ENCODE data around the gene TAF11L10. TPM values are rescaled to one million over a fixed set of nuclear protein-coding genes. Genes with fewer than 3 reads are reported as not detected.
"Not testable (repeated sequence)": the region's sequence is repeated elsewhere in the genome, so short reads cannot be mapped to it uniquely, and the experiment has no call there.

TAF11L10 gene
- not detected for polyA plus RNA-seq (ENCODE audit: insufficient read length)

GRCh38 chr5:17597728-17598127 is at the start of gene TAF11L10:
Gene TAF11L10, minus strand, starts transcription at chr5:17597828.
- DNase-seq (ENCODE audit: low read depth): not testable (repeated sequence)

- no peak for DNase-seq (ENCODE audit: low read depth)
Measured at GRCh38 chr5:17634160-17634559, 36.5 kb upstream of the TAF11L10 start, which contains the start of gene TAF11L14. Gene TAF11L14, plus strand, starts transcription at chr5:17634460.

GRCh38 chr5:17631788-17632187 is 34.2 kb upstream of the TAF11L10 start, which contains the start of gene TAF11L13:
Gene TAF11L13, plus strand, starts transcription at chr5:17632088.
- DNase-seq (ENCODE audit: low read depth): not testable (repeated sequence)

DNA sequence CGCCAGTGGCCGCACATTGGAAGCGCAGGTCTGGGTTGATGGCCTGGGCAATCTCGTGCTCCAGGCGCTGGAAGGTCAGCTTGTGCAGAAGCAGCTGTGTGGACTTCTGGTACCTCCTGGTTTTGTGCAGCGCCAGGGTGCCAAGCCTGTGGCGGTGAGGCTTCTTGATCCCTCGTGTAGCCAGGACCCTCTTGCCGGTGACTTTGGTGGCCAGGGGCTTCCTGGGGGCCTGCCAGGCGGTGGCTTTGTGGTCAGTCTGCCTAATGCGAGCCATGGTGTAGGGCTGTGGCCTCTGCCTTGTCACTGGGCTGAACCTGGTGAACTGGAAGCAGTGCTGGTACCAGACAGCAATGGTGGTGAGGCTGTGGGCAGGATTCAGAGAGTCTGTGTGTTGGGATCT is 28.1 kb upstream of the TAF11L10 start:
- no peak for DNase-seq (ENCODE audit: low read depth)

GRCh38 chr5:17620627-17621026 is 23.0 kb upstream of the TAF11L10 start:
- no peak for DNase-seq (ENCODE audit: low read depth)

- no peak for DNase-seq (ENCODE audit: low read depth)
Measured at GRCh38 chr5:17619354-17619753, 21.7 kb upstream of the TAF11L10 start.

GRCh38 chr5:17614872-17615605 is 17.4 kb upstream of the TAF11L10 start:
- no peak for DNase-seq (ENCODE audit: low read depth)

GRCh38 chr5:17610092-17610491 is 12.5 kb upstream of the TAF11L10 start, which contains the start of gene TAF11L12:
Gene TAF11L12, plus strand, starts transcription at chr5:17610392.
- not testable (repeated sequence) for DNase-seq (ENCODE audit: low read depth)

GRCh38 chr5:17607461-17607860 is 9.8 kb upstream of the TAF11L10 start:
- not testable (repeated sequence) for DNase-seq (ENCODE audit: low read depth)

DNA sequence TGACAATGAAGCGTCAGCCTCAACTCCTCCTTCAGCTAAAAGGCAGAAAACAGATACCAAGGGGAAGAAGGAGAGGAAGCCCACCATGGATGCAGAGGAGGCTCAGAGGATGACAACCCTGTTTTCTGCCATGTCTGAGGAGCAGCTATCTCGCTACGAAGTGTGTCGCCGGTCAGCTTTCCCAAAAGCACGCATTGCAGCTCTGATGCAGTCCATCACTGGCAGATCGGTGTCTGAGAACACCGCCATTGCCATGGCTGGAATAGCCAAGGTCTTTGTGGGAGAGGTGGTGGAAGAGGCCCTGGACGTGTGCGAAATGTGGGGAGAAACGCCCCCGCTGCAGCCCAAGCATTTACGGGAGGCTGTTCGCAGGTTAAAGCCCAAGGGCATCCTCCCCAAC is 7.3 kb upstream of the TAF11L10 start:
- no peak for DNase-seq (ENCODE audit: low read depth)

DNA sequence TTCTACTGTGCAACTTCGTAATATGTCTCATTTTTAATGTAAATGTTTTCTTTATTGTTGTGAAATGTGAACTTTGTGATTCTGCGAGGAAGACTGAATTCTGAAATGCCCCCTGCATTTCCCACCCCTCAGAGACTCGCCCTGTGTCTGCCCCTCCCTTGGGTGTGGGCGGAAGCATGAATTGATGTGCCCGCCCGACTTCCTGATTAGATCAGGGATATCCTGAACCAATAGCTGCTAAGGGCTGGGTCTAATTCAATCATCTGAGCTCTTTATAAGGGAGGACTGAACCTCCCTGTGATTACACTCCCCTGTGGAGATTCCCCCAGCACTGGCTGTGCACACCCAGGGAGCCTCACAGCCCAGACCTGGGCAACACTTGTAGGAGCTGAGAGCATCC is 6.3 kb upstream of the TAF11L10 start, which contains the start of gene TAF11L11:
TSS of gene TAF11L11 (plus strand) at position 304 of the 400 bp plus-strand sequence.
- not testable (repeated sequence) for DNase-seq (ENCODE audit: low read depth)

- DNase-seq (ENCODE audit: low read depth): not testable (repeated sequence)
Measured at GRCh38 chr5:17594255-17594654, 3.4 kb downstream of the TAF11L10 start, which contains the start of gene TAF11L9. Gene TAF11L9, minus strand, starts transcription at chr5:17594394.

GRCh38 chr5:17590860-17591259 is 6.8 kb downstream of the TAF11L10 start, which contains the start of gene TAF11L8:
Gene TAF11L8, minus strand, starts transcription at chr5:17590960.
- not testable (repeated sequence) for DNase-seq (ENCODE audit: low read depth)

DNA sequence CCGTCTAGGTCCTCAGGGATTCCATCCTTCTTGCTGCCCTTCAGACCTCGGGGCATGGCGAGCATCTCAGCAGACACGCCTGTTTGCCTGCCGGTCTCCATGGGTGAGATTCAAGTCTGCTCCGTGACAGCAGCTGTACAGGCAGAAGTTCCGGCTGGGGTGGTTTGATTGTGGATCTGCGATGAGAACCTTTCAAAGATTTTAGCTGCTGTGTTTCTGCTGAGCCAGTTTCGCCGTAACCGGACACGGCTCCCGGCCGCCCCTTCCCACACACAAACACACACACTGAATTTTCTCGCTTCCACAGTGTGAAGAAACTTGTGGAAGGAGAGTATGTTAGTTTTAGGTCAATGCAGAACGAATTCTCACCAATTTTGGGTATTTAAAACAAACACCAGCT is 12.0 kb downstream of the TAF11L10 start, which contains the start of gene TAF11L7:
TSS of gene TAF11L7 (minus strand) at position 101 of the 400 bp plus-strand sequence.
- DNase-seq (ENCODE audit: low read depth): not testable (repeated sequence)

Other genes with a start within 250 kb of the TAF11L10 start
- gene TAF11L2, start 99.6 kb downstream of the TAF11L10 start, polyA plus RNA-seq (ENCODE audit: insufficient read length): not detected
- gene TAF11L3, start 79.5 kb downstream of the TAF11L10 start, polyA plus RNA-seq (ENCODE audit: insufficient read length): not detected
- not detected for gene TAF11L4, start 76.0 kb downstream of the TAF11L10 start, polyA plus RNA-seq (ENCODE audit: insufficient read length)
- gene TAF11L5, start 72.6 kb downstream of the TAF11L10 start, polyA plus RNA-seq (ENCODE audit: insufficient read length): not detected
- not detected for gene TAF11L6, start 69.2 kb downstream of the TAF11L10 start, polyA plus RNA-seq (ENCODE audit: insufficient read length)
- not detected for gene TAF11L7, start 12.1 kb downstream of the TAF11L10 start, polyA plus RNA-seq (ENCODE audit: insufficient read length)
- not detected for gene TAF11L8, start 6.9 kb downstream of the TAF11L10 start, polyA plus RNA-seq (ENCODE audit: insufficient read length)
- not detected for gene TAF11L9, start 3.4 kb downstream of the TAF11L10 start, polyA plus RNA-seq (ENCODE audit: insufficient read length)
- gene TAF11L11, start 6.4 kb upstream of the TAF11L10 start, polyA plus RNA-seq (ENCODE audit: insufficient read length): not detected
- gene TAF11L12, start 12.6 kb upstream of the TAF11L10 start, polyA plus RNA-seq (ENCODE audit: insufficient read length): not detected
- not detected for gene TAF11L13, start 34.3 kb upstream of the TAF11L10 start, polyA plus RNA-seq (ENCODE audit: insufficient read length)
- gene TAF11L14, start 36.6 kb upstream of the TAF11L10 start, polyA plus RNA-seq (ENCODE audit: insufficient read length): not detected

Data from forelimb muscle (tissue), 1 donor.